B cell (primary cell): Measurements from ENCODE around the gene CACNB4. TPM values are rescaled to one million over a fixed set of nuclear protein-coding genes. Genes with fewer than 3 reads are reported as not detected.

Experiments used
- ATAC-seq: fragments of 200-7000 bp; cut with Tn5 transposase; one replicate; pipeline ENCODE4 v1.10.0; 2021; ENCODE audit warnings: low read depth, mild to moderate bottlenecking, moderate number of reproducible peaks, moderate library complexity
- CTCF ChIA-PET: fragments of 350-600 bp; sonication (Branson Sonifier 250); formaldehyde crosslinking; loops from one replicate; lab custom pipeline; 2021; ENCODE audit warnings: antibody characterized with exemption, inconsistent platforms; lab: Charles Lee
- POLR2A ChIA-PET: fragments of 350-600 bp; sonication (Branson Sonifier 250); formaldehyde crosslinking; loops from one replicate; lab custom pipeline; 2021; ENCODE audit warnings: antibody characterized with exemption; lab: Charles Lee
- DNase-seq: peaks from one replicate; pipeline ENCODE4 v3.0.0; 2013
- H2AFZ ChIP-seq: 2 replicates; pipeline ENCODE4 v1.6.1; 2012; ENCODE audit warnings: mild to moderate bottlenecking, low read depth, low read length; ENCODE audit not compliant: insufficient read depth, poor library complexity, severe bottlenecking
- H3K27ac ChIP-seq, 2 donors: 1 replicate in 1 of 2; 2 replicates in 1 of 2; pipeline ENCODE4 v1.5.1; 2012 to 2013; ENCODE audit warnings: low read length in 2 of 2, mild to moderate bottlenecking in 2 of 2, moderate library complexity in 1 of 2
- H3K27me3 ChIP-seq, 4 experiments: fragments of 200-600 bp in 1 of 4; sonication (generic) in 1 of 4; replicated peaks in 1 of 4; 1 replicate in 2 of 4; 2 replicates in 2 of 4; pipeline versions ENCODE4 v1.6.1 to v1.7.0; 2013 to 2016; ENCODE audit warnings: low read length in 3 of 4, mild to moderate bottlenecking in 2 of 4, mixed read lengths in 1 of 4, moderate library complexity in 1 of 4; ENCODE audit not compliant: insufficient read depth in 4 of 4, control insufficient read depth in 3 of 4; ENCODE audit errors: control extremely low read depth in 1 of 4
- H3K36me3 ChIP-seq, 2 experiments: replicated peaks in 1 of 2; 1 replicate in 1 of 2; 2 replicates in 1 of 2; pipeline versions ENCODE4 v1.6.1 to v1.7.1; 2013; ENCODE audit warnings: low read length in 1 of 2; ENCODE audit not compliant: insufficient read depth in 2 of 2, control insufficient read depth in 1 of 2; ENCODE audit errors: control extremely low read depth in 1 of 2, extremely low read depth in 1 of 2
- H3K4me1 ChIP-seq, 2 donors: fragments of 200-600 bp in 1 of 2; sonication (generic) in 1 of 2; 1 replicate in 1 of 2; 2 replicates in 1 of 2; pipeline versions ENCODE4 v1.5.1 to v1.6.1; 2013 to 2017; ENCODE audit warnings: low read length in 2 of 2; ENCODE audit not compliant: control insufficient read depth in 2 of 2, insufficient read depth in 2 of 2
- H3K4me2 ChIP-seq: replicated peaks from 2 replicates; pipeline ENCODE3; 2012; ENCODE audit warnings: mild to moderate bottlenecking, low read depth, low read length; ENCODE audit not compliant: poor library complexity, severe bottlenecking
- H3K4me3 ChIP-seq, 5 experiments: fragments of 200-600 bp in 1 of 5; sonication (generic) in 1 of 5; 1 replicate in 3 of 5; 2 replicates in 2 of 5; pipeline versions ENCODE4 v1.5.1 to v1.7.0; 2011 to 2016; ENCODE audit warnings: low read length in 4 of 5, mild to moderate bottlenecking in 4 of 5, low read depth in 2 of 5, control low read depth in 1 of 5, moderate library complexity in 1 of 5; ENCODE audit not compliant: insufficient read depth in 1 of 5; ENCODE audit errors: control extremely low read depth in 1 of 5, extremely low read depth in 1 of 5
- H3K79me2 ChIP-seq: fragments of 200-600 bp; sonication (generic); one replicate; pipeline ENCODE4 v1.6.0; 2016; ENCODE audit warnings: low read length; ENCODE audit not compliant: control insufficient read depth, insufficient read depth
- H3K9ac ChIP-seq: fragments of 200-600 bp; sonication (generic); 2 replicates; pipeline ENCODE4 v1.6.1; 2017; ENCODE audit warnings: mild to moderate bottlenecking, low read length, moderate library complexity
- H3K9me3 ChIP-seq, 3 donors: one replicate each; pipeline versions ENCODE4 v1.6.1 to v1.7.1; 2013; ENCODE audit warnings: low read length in 2 of 3; ENCODE audit not compliant: control insufficient read depth in 2 of 3, insufficient read depth in 1 of 3; ENCODE audit errors: control extremely low read depth in 1 of 3
- H4K20me1 ChIP-seq: 2 replicates; pipeline ENCODE4 v1.6.0; 2012; ENCODE audit warnings: mild to moderate bottlenecking, low read length; ENCODE audit not compliant: insufficient read depth, control insufficient read depth, poor library complexity, severe bottlenecking
- H3K27ac Mint-ChIP-seq: one replicate; pipeline ENCODE4 v1.8.0; 2021; ENCODE audit warnings: mixed read lengths
- H3K27me3 Mint-ChIP-seq: one replicate; pipeline ENCODE4 v1.8.0; 2021; ENCODE audit warnings: mixed read lengths
- H3K4me1 Mint-ChIP-seq: one replicate; pipeline ENCODE4 v1.8.0; 2021; ENCODE audit warnings: mixed read lengths
- H3K4me3 Mint-ChIP-seq: one replicate; pipeline ENCODE4 v1.8.0; 2021; ENCODE audit warnings: mixed read lengths
- H3K9me3 Mint-ChIP-seq: one replicate; pipeline ENCODE4 v1.8.0; 2022; ENCODE audit warnings: mixed read lengths; ENCODE audit not compliant: insufficient read depth
- CTCF ChIP-seq: fragments of 200-600 bp; IDR thresholded peaks from one replicate; pipeline ENCODE4 v1.8.0; 2022; ENCODE audit warnings: antibody characterized with exemption, mild to moderate bottlenecking
- EZH2 ChIP-seq: IDR thresholded peaks from 2 replicates; pipeline ENCODE4 v1.6.1; 2012; ENCODE audit warnings: borderline replicate concordance, low read depth, mild to moderate bottlenecking, moderate library complexity, low read length; ENCODE audit not compliant: insufficient read depth, poor library complexity, severe bottlenecking
- WGBS: methylation state at CpG from one replicate; pipeline ENCODE4 v1.1.5; 2013; ENCODE audit warnings: missing lambda C conversion rate; ENCODE audit not compliant: insufficient coverage; 5-methylcytosine and 5-hydroxymethylcytosine counted together
- intact Hi-C: fragments of 100-400 bp; cut with micrococcal nuclease; formaldehyde crosslinking; loops from one replicate; pipeline ENCODE4 v1.10.0; 2022
- polyA plus RNA-seq: library from polyadenylated mRNA; depleted of rRNA; stranded (reverse); fragments of >200 nt; gene quantifications from 2 replicates; pipeline ENCODE4 v1.2.3, GENCODE V29; 2012
- total RNA-seq, 2 donors: library from RNA; stranded (reverse); fragments of 120-200 nt in 1 of 2; gene quantifications; 1 replicate in 1 of 2; 2 replicates in 1 of 2; pipeline versions ENCODE4 v1.2.3 to v1.2.4, GENCODE V29; 2013 to 2022

CACNB4 gene
- total and polyA plus RNA-seq, 2 donors (not counting 1 experiment from before 2014, with no cell fraction given): 0.12 to 1.4 TPM

GRCh38 chr2:152095146-152095545, 3.7 kb downstream of the CACNB4 start:
- H3K27me3 Mint-ChIP-seq: peaks cover 22% of the 10 kb centered on the region

GRCh38 chr2:152094014-152094413, 4.8 kb downstream of the CACNB4 start:
- Mint-ChIP-seq H3K27me3 (peaks cover 12% of the 10 kb centered on the region), H3K4me1 (peaks cover 13% of the 10 kb centered on the region), H3K9me3 (no peaks in the 10 kb centered on the region), H3K27ac (no peak overlapping the region), H3K4me3 (no peak overlapping the region)
- Histone ChIP-seq H3K4me2 (no peak overlapping the region), H4K20me1 (no peaks in the 10 kb centered on the region), H3K79me2 (no peaks in the 10 kb centered on the region), H2AFZ (no peak overlapping the region), H3K4me1 (peaks cover 14 to 17% of the 10 kb centered on the region in 2 donors), H3K27ac (no peak overlapping the region), H3K4me3 (no peak overlapping the region), H3K9ac (no peak overlapping the region), H3K9me3 (no peaks in the 10 kb centered on the region), H3K27me3 (peaks cover 0 to 13% (median 3%) of the 10 kb centered on the region in 4 experiments), H3K36me3 (no peaks in the 10 kb centered on the region)
- CTCF ChIA-PET: no interaction called here
- intact Hi-C loops: no loop called here
- no peak for ATAC-seq
- no peak for DNase-seq
- POLR2A ChIA-PET: no interaction called here
- 93% methylated on average over 2 of the region's 2 CpGs for WGBS
- TF ChIP-seq CTCF (no peak), EZH2 (no peak)

More at GRCh38 chr2:152095146-152095545, 3.7 kb downstream of the CACNB4 start:
- no peak for TF ChIP-seq EZH2
- TF ChIP-seq CTCF: no peak
- no CpG with 5 or more reads among the region's 1 CpG for WGBS
- ATAC-seq (no peak), DNase-seq (no peak)
- Histone ChIP-seq H3K4me1 (peaks cover 21 to 28% of the 10 kb centered on the region in 2 donors), H3K27me3 (peaks cover 2 to 24% (median 15%) of the 10 kb centered on the region in 4 experiments), H3K4me2 (no peak overlapping the region), H3K36me3 (no peaks in the 10 kb centered on the region), H2AFZ (no peak overlapping the region), H3K4me3 (no peak overlapping the region), H3K27ac (no peak overlapping the region), H3K9ac (no peak overlapping the region), H4K20me1 (no peaks in the 10 kb centered on the region), H3K9me3 (no peaks in the 10 kb centered on the region), H3K79me2 (no peaks in the 10 kb centered on the region)
- peaks cover 19% of the 10 kb centered on the region for H3K4me1 Mint-ChIP-seq
- intact Hi-C loops: no loop called here
- H3K4me3 Mint-ChIP-seq: no peak overlapping the region
- POLR2A ChIA-PET: no interaction called here
- CTCF ChIA-PET: interaction anchor here (0.9 kb wide), 1 partner anchor 70 kb away, joined by 3 read pairs; no protein-coding TSS in a partner anchor
- no peaks in the 10 kb centered on the region for H3K9me3 Mint-ChIP-seq
- no peak overlapping the region for H3K27ac Mint-ChIP-seq
